HUES6 (cell line): ENCODE measurements around the gene ZNF385B.

Experiments
- H3K27ac ChIP-seq: 2 replicates; pipeline ENCODE4 v1.7.0; 2013; ENCODE audit warnings: low read depth, mild to moderate bottlenecking, low read length, inconsistent platforms
- H3K27me3 ChIP-seq: 2 replicates; pipeline ENCODE4 v1.6.1; 2013; ENCODE audit warnings: low read length; ENCODE audit not compliant: control insufficient read depth, insufficient read depth
- H3K36me3 ChIP-seq: 2 replicates; pipeline ENCODE4 v1.6.1; 2013; ENCODE audit warnings: low read length; ENCODE audit not compliant: control insufficient read depth, insufficient read depth
- H3K4me1 ChIP-seq: 2 replicates; pipeline ENCODE4 v1.6.1; 2013; ENCODE audit warnings: low read length; ENCODE audit not compliant: control insufficient read depth, insufficient read depth
- H3K4me3 ChIP-seq: 2 replicates; pipeline ENCODE4 v1.5.1; 2013; ENCODE audit warnings: low read depth, low read length
- H3K9ac ChIP-seq: one replicate; pipeline ENCODE4 v1.6.1; 2013; ENCODE audit warnings: mild to moderate bottlenecking, low read length
- H3K9me3 ChIP-seq: 2 replicates; pipeline ENCODE4 v1.6.1; 2013; ENCODE audit warnings: low read depth, low read length; ENCODE audit not compliant: control insufficient read depth, insufficient read depth

The ZNF385B gene

GRCh38 chr2:179546656-179547055 is 314.8 kb downstream of the ZNF385B start:
- Histone ChIP-seq H3K27ac (no peak overlapping the region), H3K4me3 (no peak overlapping the region), H3K27me3 (no peaks in the 10 kb centered on the region; the same call in 1 of the 2 replicates), H3K36me3 (no peaks in the 10 kb centered on the region), H3K9me3 (no peaks in the 10 kb centered on the region), H3K4me1 (peaks cover 34% of the 10 kb centered on the region), H3K9ac (no peak overlapping the region)

DNA sequence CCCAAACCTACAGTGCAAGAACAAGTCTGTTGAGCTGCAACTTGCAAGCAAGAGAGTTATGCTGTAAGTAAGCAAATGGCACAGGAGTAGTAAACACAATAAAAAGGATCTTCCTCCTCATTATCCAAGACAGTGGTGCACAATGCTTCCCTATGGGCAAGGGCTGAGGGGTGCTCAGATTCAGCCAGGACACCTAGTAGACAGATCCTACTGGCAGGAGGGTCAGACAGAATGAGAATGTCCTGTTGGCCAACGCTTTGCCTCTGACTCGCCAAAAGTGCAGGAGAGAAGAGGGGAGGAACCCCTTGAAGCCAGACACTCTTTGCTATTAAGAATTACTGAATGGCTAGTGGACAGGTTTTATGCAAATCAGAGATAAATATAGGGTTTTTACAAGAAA is 316.4 kb downstream of the ZNF385B start:
- Histone ChIP-seq H3K9me3 (no peaks in the 10 kb centered on the region), H3K4me1 (peaks cover 18% of the 10 kb centered on the region), H3K27ac (no peak overlapping the region), H3K36me3 (no peaks in the 10 kb centered on the region), H3K4me3 (no peak overlapping the region), H3K9ac (no peak overlapping the region), H3K27me3 (no peaks in the 10 kb centered on the region; the same call in 1 of the 2 replicates)

DNA sequence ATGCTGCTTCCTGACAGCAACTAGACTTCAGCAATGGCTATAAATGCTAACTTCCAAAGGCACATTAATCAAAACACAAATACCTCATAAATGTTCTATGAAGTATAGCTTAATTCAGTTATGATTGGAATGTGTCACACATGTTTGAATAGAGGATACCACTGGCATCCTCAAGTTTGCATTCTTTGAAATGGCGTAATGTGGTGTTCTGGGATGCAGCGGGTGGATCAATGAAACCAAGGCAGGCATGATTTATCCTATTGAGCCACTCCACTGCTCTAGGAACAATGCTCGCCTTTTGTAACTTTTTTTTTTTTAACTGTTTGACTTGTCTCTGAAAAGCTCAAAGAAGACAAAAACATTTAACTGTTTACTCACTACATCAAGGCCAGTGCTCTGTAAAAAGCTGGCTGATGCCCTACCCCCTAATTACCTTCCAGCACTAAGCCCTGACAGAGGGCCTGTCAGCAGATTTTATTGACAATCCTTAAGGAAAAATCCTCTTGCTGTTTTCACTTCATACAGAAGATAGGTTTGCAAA is 318.0 kb downstream of the ZNF385B start:
- Histone ChIP-seq H3K36me3 (no peaks in the 10 kb centered on the region), H3K4me1 (peaks cover 8% of the 10 kb centered on the region), H3K27ac (no peak overlapping the region), H3K9me3 (peaks cover 5% of the 10 kb centered on the region; the same call in 1 of the 2 replicates), H3K9ac (no peak overlapping the region), H3K27me3 (no peaks in the 10 kb centered on the region), H3K4me3 (no peak overlapping the region)

DNA sequence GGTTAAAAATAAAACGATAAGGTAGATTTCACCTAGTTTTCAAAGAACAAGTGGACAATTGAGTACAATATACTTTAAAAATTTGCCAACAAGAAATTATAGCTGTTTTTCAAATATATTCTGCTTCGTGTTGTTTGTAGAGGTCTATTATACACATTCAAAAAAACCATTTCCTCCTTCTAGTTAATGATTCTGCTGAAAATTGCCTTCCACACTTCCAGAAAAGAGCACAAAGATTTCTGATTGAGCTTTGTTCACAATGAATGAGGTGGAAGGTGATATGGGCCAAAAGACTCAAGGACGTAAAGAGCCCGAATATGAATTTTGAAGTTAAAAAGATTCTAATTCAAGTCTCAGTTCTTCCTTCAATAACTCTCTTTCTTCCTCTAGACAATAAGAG is 319.8 kb downstream of the ZNF385B start:
- Histone ChIP-seq H3K27ac (no peak overlapping the region), H3K9ac (no peak overlapping the region), H3K9me3 (peaks cover 5% of the 10 kb centered on the region; the same call in 1 of the 2 replicates), H3K27me3 (no peaks in the 10 kb centered on the region), H3K4me1 (peaks cover 8% of the 10 kb centered on the region), H3K36me3 (no peaks in the 10 kb centered on the region), H3K4me3 (no peak overlapping the region)

DNA sequence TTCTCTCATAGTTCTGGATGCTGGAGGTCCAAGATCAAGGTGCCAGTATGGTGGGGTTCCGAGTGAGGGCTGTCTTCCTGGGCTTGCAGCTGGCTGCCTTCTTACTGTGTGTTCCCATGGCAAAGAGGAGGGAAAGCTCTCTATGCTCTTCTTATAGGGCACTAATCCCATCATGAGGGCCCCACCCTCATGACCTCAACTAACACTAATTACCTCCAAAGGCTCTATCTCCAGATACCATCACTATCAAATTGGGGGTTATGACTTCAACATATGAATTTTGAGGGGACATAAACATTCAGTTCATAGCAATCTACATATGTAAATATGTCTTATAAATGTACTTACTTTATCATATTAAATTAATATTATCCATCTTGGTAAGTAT is 322.3 kb downstream of the ZNF385B start:
- Histone ChIP-seq H3K27ac (no peak overlapping the region), H3K4me1 (peaks cover 8% of the 10 kb centered on the region), H3K36me3 (no peaks in the 10 kb centered on the region), H3K9ac (no peak overlapping the region), H3K9me3 (peaks cover 5% of the 10 kb centered on the region; the same call in 1 of the 2 replicates), H3K4me3 (no peak overlapping the region), H3K27me3 (no peaks in the 10 kb centered on the region)

DNA sequence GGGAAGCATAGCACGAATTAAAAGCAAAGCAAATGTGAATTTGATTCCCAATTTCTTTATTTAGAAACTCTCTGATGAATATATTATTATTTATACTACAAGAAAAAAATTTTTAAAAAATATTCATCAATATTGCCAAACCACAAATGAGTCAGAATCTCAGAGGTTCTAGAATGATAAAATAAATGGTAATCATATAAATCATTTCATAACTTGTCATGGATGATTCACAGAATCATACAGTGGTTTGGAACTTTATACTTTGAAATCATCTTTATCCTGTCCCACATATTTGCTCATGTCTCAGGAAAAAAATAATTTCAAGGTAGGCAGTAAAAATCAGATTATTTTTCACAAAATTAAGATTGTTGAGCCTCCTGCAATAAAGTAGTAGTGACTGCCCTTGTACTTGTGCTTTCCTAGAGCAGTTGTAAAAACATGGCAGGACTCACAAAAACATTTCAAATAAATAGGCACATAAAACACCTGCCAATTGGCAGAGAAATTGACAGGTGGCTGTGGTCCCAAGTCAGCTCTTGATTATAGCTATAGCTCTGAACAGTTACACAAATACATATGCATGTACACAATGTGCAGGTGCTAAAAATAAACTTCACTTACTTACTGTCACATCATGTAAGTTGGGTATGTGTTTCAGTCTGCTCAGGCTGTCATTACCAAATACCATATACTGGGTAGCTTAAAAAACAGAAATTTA is 322.8 kb downstream of the ZNF385B start:
- Histone ChIP-seq H3K27me3 (no peaks in the 10 kb centered on the region), H3K9ac (no peak overlapping the region), H3K4me1 (peaks cover 4% of the 10 kb centered on the region), H3K27ac (no peak overlapping the region), H3K4me3 (no peak overlapping the region), H3K9me3 (peaks cover 5% of the 10 kb centered on the region; the same call in 1 of the 2 replicates), H3K36me3 (no peaks in the 10 kb centered on the region)

GRCh38 chr2:179536185-179536584 is 325.2 kb downstream of the ZNF385B start:
- Histone ChIP-seq H3K27ac (no peak overlapping the region), H3K4me1 (peaks cover 2% of the 10 kb centered on the region; the same call in 1 of the 2 replicates), H3K27me3 (no peaks in the 10 kb centered on the region), H3K4me3 (no peak overlapping the region), H3K9ac (no peak overlapping the region), H3K36me3 (no peaks in the 10 kb centered on the region), H3K9me3 (peaks cover 5% of the 10 kb centered on the region; the same call in 1 of the 2 replicates)

GRCh38 chr2:179533875-179534274 is 327.5 kb downstream of the ZNF385B start:
- no peaks in the 10 kb centered on the region for H3K27me3 ChIP-seq
- H3K27ac ChIP-seq, result no peak overlapping the region
- H3K9me3 ChIP-seq, result peaks cover 2% of the 10 kb centered on the region; the same call in 1 of the 2 replicates
- no peak overlapping the region for H3K9ac ChIP-seq
- H3K4me1 ChIP-seq, result peaks cover 2% of the 10 kb centered on the region; the same call in 1 of the 2 replicates
- H3K36me3 ChIP-seq, result no peaks in the 10 kb centered on the region
- H3K4me3 ChIP-seq, result no peak overlapping the region

DNA sequence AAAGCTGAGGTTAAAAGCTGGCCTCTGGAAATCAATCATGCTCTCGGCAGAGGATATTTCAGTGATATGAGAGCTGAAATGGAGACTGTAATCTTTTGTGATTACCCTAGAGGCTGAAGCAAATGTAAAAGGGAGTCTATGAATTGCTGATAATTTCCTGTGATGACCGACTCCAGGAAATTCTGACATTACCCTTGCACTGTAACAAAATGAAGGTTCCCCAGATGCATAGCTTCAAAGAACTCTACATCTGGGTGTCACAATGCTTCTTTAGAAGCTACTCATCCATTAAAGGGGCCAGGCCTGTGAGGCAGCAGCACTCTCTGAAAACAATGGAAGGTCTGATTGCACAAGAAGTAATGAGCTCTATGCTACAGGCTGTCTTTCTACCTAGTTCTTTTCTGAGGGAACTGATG is 328.5 kb downstream of the ZNF385B start:
- Histone ChIP-seq H3K27ac (no peak overlapping the region), H3K4me1 (peaks cover 2% of the 10 kb centered on the region; the same call in 1 of the 2 replicates), H3K9ac (no peak overlapping the region), H3K36me3 (no peaks in the 10 kb centered on the region), H3K4me3 (no peak overlapping the region), H3K27me3 (no peaks in the 10 kb centered on the region), H3K9me3 (no peaks in the 10 kb centered on the region)

GRCh38 chr2:179528576-179529069 is 332.8 kb downstream of the ZNF385B start:
- no peaks in the 10 kb centered on the region for H3K36me3 ChIP-seq
- no peak overlapping the region for H3K27ac ChIP-seq
- peaks cover 2% of the 10 kb centered on the region; the same call in 1 of the 2 replicates for H3K4me1 ChIP-seq
- H3K27me3 ChIP-seq, result no peaks in the 10 kb centered on the region
- H3K9me3 ChIP-seq, result no peaks in the 10 kb centered on the region
- H3K4me3 ChIP-seq, result no peak overlapping the region
- H3K9ac ChIP-seq, result no peak overlapping the region

GRCh38 chr2:179525340-179525739 is 336.1 kb downstream of the ZNF385B start:
- Histone ChIP-seq H3K9me3 (no peaks in the 10 kb centered on the region), H3K4me3 (no peak overlapping the region), H3K4me1 (no peaks in the 10 kb centered on the region), H3K9ac (no peak overlapping the region), H3K27ac (no peak overlapping the region), H3K36me3 (no peaks in the 10 kb centered on the region), H3K27me3 (no peaks in the 10 kb centered on the region)
